HEK293 (cell line): ENCODE measurements around the gene TTLL4.
"Not testable (repeated sequence)": the region's sequence is repeated elsewhere in the genome, so short reads cannot be mapped to it uniquely, and the experiment has no call there.

Source experiments
- CTCF ChIA-PET: fragments of 350-600 bp; formaldehyde crosslinking; extraction: SDS; loops from one replicate; lab custom pipeline; 2021; ENCODE audit warnings: antibody characterized with exemption; lab: Yijun Ruan, JAX
- POLR2A ChIA-PET: fragments of 300-600 bp; formaldehyde crosslinking; extraction: SDS; loops from one replicate; lab custom pipeline; 2020; ENCODE audit warnings: antibody characterized with exemption, inconsistent platforms; lab: Yijun Ruan, JAX
- H3K27ac ChIP-seq: fragments of 200-500 bp; sonication (Bioruptor generic); 2 replicates; pipeline ENCODE4 v1.5.1; 2014; ENCODE audit warnings: low read depth, low read length, control low read depth, inconsistent platforms; ENCODE audit errors: extremely low read depth
- H3K36me3 ChIP-seq, 2 experiments: fragments of 200-500 bp in 1 of 2; sonication (Bioruptor generic) in 1 of 2; 1 replicate in 1 of 2; 2 replicates in 1 of 2; pipeline ENCODE4 v1.5.1; 2014 to 2017; ENCODE audit warnings: inconsistent platforms in 2 of 2, low read length in 2 of 2; ENCODE audit not compliant: control insufficient read depth in 2 of 2, insufficient read depth in 1 of 2
- H3K4me1 ChIP-seq: fragments of 200-500 bp; sonication (Bioruptor generic); 2 replicates; pipeline ENCODE4 v1.5.1; 2014; ENCODE audit warnings: mild to moderate bottlenecking, low read length, inconsistent platforms; ENCODE audit not compliant: control insufficient read depth, insufficient read depth
- H3K4me3 ChIP-seq: 2 replicates; pipeline ENCODE4 v1.5.1; 2011; ENCODE audit warnings: low read depth, mild to moderate bottlenecking, control low read depth, low read length, moderate library complexity
- H3K9me3 ChIP-seq: fragments of 200-500 bp; sonication (Bioruptor generic); 2 replicates; pipeline ENCODE4 v1.5.1; 2014; ENCODE audit warnings: low read depth, low read length, inconsistent platforms; ENCODE audit not compliant: control insufficient read depth, insufficient read depth
- ELK4 ChIP-seq: IDR thresholded peaks from 2 replicates; pipeline ENCODE4 v1.6.1; 2011; ENCODE audit warnings: mild to moderate bottlenecking, low read depth, low read length, borderline replicate concordance
- KLF10 ChIP-seq: fragments of 450-650 bp; IDR thresholded peaks from 2 replicates; pipeline ENCODE4 v1.5.1; 2018; ENCODE audit warnings: missing biosample characterization, mild to moderate bottlenecking, missing genetic modification characterization
- SCRT2 ChIP-seq: fragments of 450-650 bp; formaldehyde crosslinking; IDR thresholded peaks from 2 replicates; pipeline ENCODE4 v1.5.1; 2016; ENCODE audit warnings: missing biosample characterization, missing genetic modification characterization
- ZBTB20 ChIP-seq: fragments of 450-650 bp; formaldehyde crosslinking; IDR thresholded peaks from 2 replicates; pipeline ENCODE4 v1.5.1; 2016; ENCODE audit warnings: missing biosample characterization, missing genetic modification characterization
- ZFP37 ChIP-seq: fragments of 450-650 bp; formaldehyde crosslinking; IDR thresholded peaks from 2 replicates; pipeline ENCODE4 v1.5.1; 2016; ENCODE audit warnings: missing biosample characterization, missing genetic modification characterization
- ZNF140 ChIP-seq: fragments of 450-650 bp; formaldehyde crosslinking; IDR thresholded peaks from 2 replicates; pipeline ENCODE4 v1.5.1; 2016; ENCODE audit warnings: missing biosample characterization, missing genetic modification characterization
- ZNF148 ChIP-seq: fragments of 450-650 bp; formaldehyde crosslinking; IDR thresholded peaks from 2 replicates; pipeline ENCODE4 v1.5.0; 2017; ENCODE audit warnings: missing biosample characterization, missing genetic modification characterization, borderline replicate concordance
- ZNF157 ChIP-seq: fragments of 450-650 bp; formaldehyde crosslinking; IDR thresholded peaks from 2 replicates; pipeline ENCODE4 v1.5.1; 2016; ENCODE audit warnings: missing biosample characterization, missing genetic modification characterization
- ZNF174 ChIP-seq: fragments of 450-650 bp; formaldehyde crosslinking; IDR thresholded peaks from 2 replicates; pipeline ENCODE4 v1.5.0; 2017; ENCODE audit warnings: missing biosample characterization, mild to moderate bottlenecking, missing genetic modification characterization
- ZNF175 ChIP-seq: fragments of 450-650 bp; formaldehyde crosslinking; IDR thresholded peaks from 2 replicates; pipeline ENCODE4 v1.5.1; 2016; ENCODE audit warnings: missing biosample characterization, missing genetic modification characterization
- ZNF184 ChIP-seq: fragments of 450-650 bp; IDR thresholded peaks from 2 replicates; pipeline ENCODE4 v1.5.1; 2018; ENCODE audit warnings: missing biosample characterization, mild to moderate bottlenecking, missing genetic modification characterization
- ZNF2 ChIP-seq: fragments of 450-650 bp; formaldehyde crosslinking; IDR thresholded peaks from 2 replicates; pipeline ENCODE4 v1.5.1; 2016; ENCODE audit warnings: missing biosample characterization, missing genetic modification characterization
- ZNF202 ChIP-seq: fragments of 450-650 bp; formaldehyde crosslinking; IDR thresholded peaks from 2 replicates; pipeline ENCODE4 v1.5.1; 2016; ENCODE audit warnings: missing biosample characterization, missing genetic modification characterization, borderline replicate concordance
- ZNF248 ChIP-seq: fragments of 450-650 bp; formaldehyde crosslinking; IDR thresholded peaks from 2 replicates; pipeline ENCODE4 v1.5.1; 2017; ENCODE audit warnings: missing biosample characterization, missing genetic modification characterization
- ZNF26 ChIP-seq: fragments of 450-650 bp; formaldehyde crosslinking; IDR thresholded peaks from 2 replicates; pipeline ENCODE4 v1.5.1; 2016; ENCODE audit warnings: missing biosample characterization, missing genetic modification characterization
- ZNF302 ChIP-seq: fragments of 450-650 bp; formaldehyde crosslinking; IDR thresholded peaks from 2 replicates; pipeline ENCODE4 v1.5.1; 2016; ENCODE audit warnings: missing biosample characterization, missing genetic modification characterization, low read depth
- ZNF311 ChIP-seq: fragments of 450-650 bp; formaldehyde crosslinking; IDR thresholded peaks from 2 replicates; pipeline ENCODE4 v1.5.1; 2017; ENCODE audit warnings: missing biosample characterization, missing genetic modification characterization, borderline replicate concordance
- ZNF324 ChIP-seq: fragments of 450-650 bp; formaldehyde crosslinking; IDR thresholded peaks from 2 replicates; pipeline ENCODE4 v1.5.1; 2016; ENCODE audit warnings: missing biosample characterization, missing genetic modification characterization
- ZNF394 ChIP-seq: fragments of 450-650 bp; formaldehyde crosslinking; IDR thresholded peaks from 2 replicates; pipeline ENCODE4 v1.5.1; 2016; ENCODE audit warnings: missing biosample characterization, missing genetic modification characterization, mild to moderate bottlenecking, moderate library complexity, borderline replicate concordance
- ZNF423 ChIP-seq: fragments of 450-650 bp; formaldehyde crosslinking; IDR thresholded peaks from 2 replicates; pipeline ENCODE4 v1.5.1; 2016; ENCODE audit warnings: missing biosample characterization, missing genetic modification characterization
- ZNF548 ChIP-seq: fragments of 450-650 bp; formaldehyde crosslinking; IDR thresholded peaks from 2 replicates; pipeline ENCODE4 v1.5.1; 2016; ENCODE audit warnings: missing biosample characterization, missing genetic modification characterization
- ZNF645 ChIP-seq: fragments of 450-650 bp; formaldehyde crosslinking; IDR thresholded peaks from 2 replicates; pipeline ENCODE4; 2016; ENCODE audit warnings: missing biosample characterization, missing genetic modification characterization
- ZNF692 ChIP-seq: fragments of 450-650 bp; formaldehyde crosslinking; IDR thresholded peaks from 2 replicates; pipeline ENCODE4 v1.5.1; 2016; ENCODE audit warnings: missing biosample characterization, missing genetic modification characterization
- ZSCAN30 ChIP-seq: fragments of 450-650 bp; IDR thresholded peaks from 2 replicates; pipeline ENCODE4 v1.5.1; 2018; ENCODE audit warnings: missing biosample characterization, mild to moderate bottlenecking, missing genetic modification characterization, moderate library complexity
- ZXDB ChIP-seq: fragments of 450-650 bp; formaldehyde crosslinking; IDR thresholded peaks from 2 replicates; pipeline ENCODE4 v1.5.1; 2016; ENCODE audit warnings: missing biosample characterization, missing genetic modification characterization

TTLL4 gene

GRCh38 chr2:218761795-218762194, 51.2 kb downstream of the TTLL4 start:
- no peak overlapping the region for H3K4me3 ChIP-seq
- ChIA-PET CTCF (interaction anchor here (0.6 kb wide), 1 partner anchor 32 kb away, joined by 3 read pairs; no protein-coding TSS in a partner anchor), POLR2A (no interaction called here)
- H3K9me3 ChIP-seq = no peaks in the 10 kb centered on the region
- H3K4me1 ChIP-seq = no peaks in the 10 kb centered on the region
- TF ChIP-seq ZNF548 (tag by site-specific recombination) (no peak), ZNF248 (no peak), ZNF645 (no peak), ELK4 (no peak), ZNF423 (tag by site-specific recombination) (no peak), ZSCAN30 (no peak), ZNF324 (tag by site-specific recombination) (no peak), ZNF140 (tag by site-specific recombination) (no peak), ZNF184 (tag by site-specific recombination) (no peak), ZXDB (tag by site-specific recombination) (no peak), ZNF2 (no peak), ZBTB20 (no peak), ZNF157 (tag by site-specific recombination) (no peak)
- no peak overlapping the region for H3K27ac ChIP-seq
- peaks cover 0 to 13% of the 10 kb centered on the region in 2 experiments; a peak in 2 of 3 replicates for H3K36me3 ChIP-seq

- H3K4me3 ChIP-seq, H3K9me3 ChIP-seq, H3K4me1 ChIP-seq, POLR2A ChIA-PET, H3K36me3 ChIP-seq, CTCF ChIA-PET, H3K27ac ChIP-seq: not testable (repeated sequence)
These were observed 62.1 kb downstream of the TTLL4 start for GRCh38 chr2:218772759-218773158.

GRCh38 chr2:218773881-218774280, 63.2 kb downstream of the TTLL4 start:
- H3K9me3 ChIP-seq = no peaks in the 10 kb centered on the region
- no peak for TF ChIP-seq ZNF175 (tag by site-specific recombination)
- TF ChIP-seq KLF10 (tag by site-specific recombination) = no peak
- TF ChIP-seq ZNF174 (tag by site-specific recombination) = no peak
- TF ChIP-seq ZNF26 (tag by site-specific recombination) = no peak
- no peak for TF ChIP-seq SCRT2
- no peak for TF ChIP-seq ZFP37
- no peak for TF ChIP-seq ZNF302 (tag by site-specific recombination)
- TF ChIP-seq ZNF692 (tag by site-specific recombination) = no peak
- no peak for TF ChIP-seq ZNF394 (tag by site-specific recombination)
- no peak for TF ChIP-seq ZNF148 (tag by site-specific recombination)
- TF ChIP-seq ZNF202 (tag by site-specific recombination) = no peak
- no peak for TF ChIP-seq ZNF311 (tag by site-specific recombination)
- CTCF ChIA-PET = interaction anchor here (0.5 kb wide), 1 partner anchor 206 kb away, joined by 3 read pairs; no protein-coding TSS in a partner anchor
- no peaks in the 10 kb centered on the region for H3K4me1 ChIP-seq
- POLR2A ChIA-PET = no interaction called here
- no peaks in the 10 kb centered on the region for H3K36me3 ChIP-seq
- no peak overlapping the region for H3K27ac ChIP-seq
- H3K4me3 ChIP-seq = no peak overlapping the region
